Endothelial cell of umbilical vein (primary cell): Measurements from ENCODE around the gene PAK4.

Experiments used
- EZH2 ChIP-seq: IDR thresholded peaks from 2 replicates; pipeline ENCODE4 v1.6.1; 2012; ENCODE audit warnings: borderline replicate concordance, low read depth, mild to moderate bottlenecking, moderate library complexity, low read length, inconsistent platforms; ENCODE audit not compliant: severe bottlenecking
- JUN ChIP-seq: IDR thresholded peaks from 2 replicates; pipeline ENCODE4 v1.6.1; 2011; ENCODE audit warnings: borderline replicate concordance, low read depth; ENCODE audit not compliant: insufficient read length, insufficient read depth
- TF ChIP-seq, protein P1 (sequence below), 2 donors: IDR thresholded peaks; 1 replicate in 1 of 2; 2 replicates in 1 of 2; pipeline ENCODE4 v1.5.1; 2011; ENCODE audit warnings: low read length in 2 of 2, mild to moderate bottlenecking in 2 of 2, moderate library complexity in 2 of 2, control low read depth in 1 of 2, inconsistent platforms in 1 of 2, low read depth in 1 of 2; ENCODE audit not compliant: insufficient read depth in 1 of 2; ENCODE audit errors: extremely low read depth in 1 of 2

DNA sequence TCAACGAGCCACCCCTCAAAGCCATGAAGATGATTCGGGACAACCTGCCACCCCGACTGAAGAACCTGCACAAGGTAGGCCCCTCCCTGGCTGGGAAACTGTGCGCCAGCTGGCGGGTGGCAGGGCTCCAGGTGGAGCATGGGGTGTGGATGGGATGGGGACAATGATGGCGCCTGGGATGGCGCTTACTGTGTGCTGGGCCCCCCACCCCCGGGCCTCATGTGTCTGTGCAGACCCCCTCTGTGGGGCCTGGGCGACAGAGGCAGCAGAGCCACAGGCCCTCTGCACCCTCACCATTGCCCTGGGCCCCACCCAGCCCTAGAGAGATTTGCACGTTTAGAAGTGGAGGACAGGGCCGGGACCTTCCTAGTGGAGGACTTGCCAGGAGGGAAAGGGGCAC is 52.1 kb downstream of the PAK4 start:
- TF ChIP-seq, protein P1, sequence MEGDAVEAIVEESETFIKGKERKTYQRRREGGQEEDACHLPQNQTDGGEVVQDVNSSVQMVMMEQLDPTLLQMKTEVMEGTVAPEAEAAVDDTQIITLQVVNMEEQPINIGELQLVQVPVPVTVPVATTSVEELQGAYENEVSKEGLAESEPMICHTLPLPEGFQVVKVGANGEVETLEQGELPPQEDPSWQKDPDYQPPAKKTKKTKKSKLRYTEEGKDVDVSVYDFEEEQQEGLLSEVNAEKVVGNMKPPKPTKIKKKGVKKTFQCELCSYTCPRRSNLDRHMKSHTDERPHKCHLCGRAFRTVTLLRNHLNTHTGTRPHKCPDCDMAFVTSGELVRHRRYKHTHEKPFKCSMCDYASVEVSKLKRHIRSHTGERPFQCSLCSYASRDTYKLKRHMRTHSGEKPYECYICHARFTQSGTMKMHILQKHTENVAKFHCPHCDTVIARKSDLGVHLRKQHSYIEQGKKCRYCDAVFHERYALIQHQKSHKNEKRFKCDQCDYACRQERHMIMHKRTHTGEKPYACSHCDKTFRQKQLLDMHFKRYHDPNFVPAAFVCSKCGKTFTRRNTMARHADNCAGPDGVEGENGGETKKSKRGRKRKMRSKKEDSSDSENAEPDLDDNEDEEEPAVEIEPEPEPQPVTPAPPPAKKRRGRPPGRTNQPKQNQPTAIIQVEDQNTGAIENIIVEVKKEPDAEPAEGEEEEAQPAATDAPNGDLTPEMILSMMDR (IDR thresholded peaks at IDR 0.05; ENCODE audit: extremely low read depth in 1 of 2, insufficient read depth in 1 of 2, low read depth in 1 of 2, low read length in 2 of 2), result no peak
- TF ChIP-seq JUN (no peak), EZH2 (no peak)
